NOMO-1 treated with DMSO at 0.1 percent for 48 hours (cell line): ENCODE measurements around the gene GTF3C1.
A peak's percentile ranks its signal among the peaks of the same experiment; 100 is the strongest.

Experiments
- DNase-seq: peaks from one replicate; lab custom pipeline; 2025; ENCODE audit not compliant: unreplicated experiment; lab: John Stamatoyannopoulos, UW

GTF3C1 gene

DNA sequence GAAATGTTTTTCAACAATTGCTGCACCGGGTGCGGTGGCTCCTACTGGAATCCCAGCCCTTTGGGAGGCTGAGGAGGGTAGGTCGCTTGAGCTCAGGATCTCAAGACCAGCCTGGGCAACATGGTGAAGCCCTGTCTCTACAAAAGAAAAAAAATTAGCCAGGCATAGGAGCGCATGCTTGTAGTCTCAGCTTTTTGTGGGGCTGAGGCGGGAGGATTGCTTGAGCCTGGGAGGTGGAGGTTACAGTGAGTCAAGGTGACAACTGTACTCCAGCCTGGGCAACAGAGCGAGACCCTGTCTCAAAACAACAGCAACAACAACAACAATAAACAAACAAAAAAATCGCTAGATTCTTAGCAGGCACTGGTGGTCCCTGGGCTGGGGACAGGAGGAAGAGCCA, 119.2 kb downstream of the GTF3C1 start:
- no peak for DNase-seq

DNA sequence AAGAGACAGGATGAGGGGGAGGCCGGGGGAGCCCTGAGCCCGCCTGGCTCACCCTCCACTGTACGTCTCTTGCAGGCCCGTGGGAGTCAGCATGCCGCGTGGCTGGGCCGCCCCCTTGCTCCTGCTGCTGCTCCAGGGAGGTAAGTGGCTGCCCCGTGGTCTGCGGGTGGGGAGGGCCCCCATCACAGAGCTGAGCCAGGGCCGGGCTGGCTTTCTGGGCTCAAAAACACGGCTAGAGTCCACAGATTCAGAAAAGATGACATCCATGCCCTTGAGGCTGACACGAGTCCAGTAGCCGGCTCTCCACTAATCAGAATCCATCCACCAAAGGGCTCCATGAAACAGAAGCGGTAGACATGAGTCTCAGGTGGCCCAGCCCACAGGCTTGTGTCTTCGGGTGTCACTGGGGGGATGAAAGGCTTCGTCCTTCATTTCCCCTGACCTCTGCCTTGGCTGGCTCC, 119.7 kb downstream of the GTF3C1 start:
- DNase-seq: no peak

DNA sequence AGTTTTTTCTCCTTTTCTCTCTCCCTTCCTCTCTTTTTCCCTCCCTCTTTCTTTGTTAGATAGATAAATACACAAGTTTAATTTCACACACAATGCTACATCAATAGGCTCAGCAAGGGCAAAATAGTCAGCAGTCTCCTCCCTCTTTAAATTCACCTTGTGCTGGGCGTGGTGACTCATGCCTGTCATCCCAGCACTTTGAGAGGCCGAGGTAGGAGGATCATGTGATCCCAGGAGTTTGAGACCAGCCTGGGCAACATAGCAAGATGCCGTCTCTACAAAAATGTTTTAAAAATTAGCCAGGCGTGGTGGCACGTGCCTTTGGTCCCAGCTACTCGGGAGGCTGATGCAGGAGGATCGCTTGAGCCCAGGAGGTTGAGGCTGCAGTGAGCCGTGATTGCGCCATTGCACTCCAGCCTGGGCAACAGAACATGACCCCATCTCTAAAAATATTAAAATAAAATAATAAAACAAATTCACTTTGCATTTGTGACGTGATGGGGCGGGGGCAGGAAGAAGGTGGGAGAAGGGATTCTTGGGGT, 120.3 kb downstream of the GTF3C1 start:
- no peak for DNase-seq

DNA sequence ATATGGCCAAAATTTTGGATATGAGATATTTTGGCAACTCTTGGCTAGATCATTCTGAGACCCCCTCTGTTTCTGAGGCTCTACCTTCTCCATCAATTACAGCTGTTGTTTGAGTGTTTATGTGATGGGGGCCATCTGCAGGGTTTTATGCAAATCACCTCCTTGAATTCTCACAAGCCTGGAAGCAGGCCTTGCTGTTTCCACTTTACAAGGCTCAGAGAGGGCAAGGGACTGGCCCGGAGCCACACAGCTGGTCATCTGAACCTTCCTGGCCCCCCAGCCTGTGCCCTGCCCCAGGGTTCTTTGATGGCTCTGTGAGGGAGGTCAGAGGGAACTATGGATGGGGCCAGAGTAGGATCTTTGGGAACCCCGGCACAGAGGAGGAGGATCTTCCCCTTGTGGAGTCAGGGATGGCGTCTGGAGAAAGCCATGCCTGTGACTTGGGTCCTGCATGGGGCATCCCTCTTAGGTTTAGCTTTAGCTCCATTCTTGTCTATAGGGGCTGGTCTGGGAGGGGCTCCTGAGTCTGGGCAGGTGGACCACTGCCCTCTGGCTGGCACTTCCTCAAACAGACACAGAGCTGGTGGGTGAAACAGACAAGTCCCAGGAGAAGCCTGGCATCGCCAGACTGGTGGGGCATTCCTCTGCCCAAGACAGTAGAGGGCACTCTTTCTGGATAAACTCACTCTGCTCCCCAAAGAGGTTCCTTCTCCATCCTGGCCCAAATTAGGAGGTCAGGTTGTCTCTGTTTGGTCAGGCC, 121.5 kb downstream of the GTF3C1 start:
- no peak for DNase-seq

DNA sequence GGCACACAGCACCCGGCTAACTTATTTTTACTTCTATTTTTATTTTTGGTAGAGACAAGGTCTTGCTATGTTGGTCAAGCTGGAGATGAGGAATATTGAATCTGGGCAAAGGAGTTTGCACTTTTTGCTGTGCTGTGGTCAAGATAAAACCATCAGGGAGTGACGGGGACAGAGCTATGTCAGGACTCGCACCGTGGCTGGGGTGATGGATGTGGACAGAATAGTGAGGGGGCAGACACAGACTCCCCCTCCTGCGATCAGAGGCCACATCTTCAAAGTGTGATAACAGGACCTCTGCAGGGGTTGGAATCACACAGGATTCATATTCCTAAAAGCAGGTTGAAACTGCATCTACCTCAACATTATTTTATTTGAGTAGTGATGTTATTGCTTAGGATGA, 122.2 kb downstream of the GTF3C1 start:
- DNase-seq: no peak

DNA sequence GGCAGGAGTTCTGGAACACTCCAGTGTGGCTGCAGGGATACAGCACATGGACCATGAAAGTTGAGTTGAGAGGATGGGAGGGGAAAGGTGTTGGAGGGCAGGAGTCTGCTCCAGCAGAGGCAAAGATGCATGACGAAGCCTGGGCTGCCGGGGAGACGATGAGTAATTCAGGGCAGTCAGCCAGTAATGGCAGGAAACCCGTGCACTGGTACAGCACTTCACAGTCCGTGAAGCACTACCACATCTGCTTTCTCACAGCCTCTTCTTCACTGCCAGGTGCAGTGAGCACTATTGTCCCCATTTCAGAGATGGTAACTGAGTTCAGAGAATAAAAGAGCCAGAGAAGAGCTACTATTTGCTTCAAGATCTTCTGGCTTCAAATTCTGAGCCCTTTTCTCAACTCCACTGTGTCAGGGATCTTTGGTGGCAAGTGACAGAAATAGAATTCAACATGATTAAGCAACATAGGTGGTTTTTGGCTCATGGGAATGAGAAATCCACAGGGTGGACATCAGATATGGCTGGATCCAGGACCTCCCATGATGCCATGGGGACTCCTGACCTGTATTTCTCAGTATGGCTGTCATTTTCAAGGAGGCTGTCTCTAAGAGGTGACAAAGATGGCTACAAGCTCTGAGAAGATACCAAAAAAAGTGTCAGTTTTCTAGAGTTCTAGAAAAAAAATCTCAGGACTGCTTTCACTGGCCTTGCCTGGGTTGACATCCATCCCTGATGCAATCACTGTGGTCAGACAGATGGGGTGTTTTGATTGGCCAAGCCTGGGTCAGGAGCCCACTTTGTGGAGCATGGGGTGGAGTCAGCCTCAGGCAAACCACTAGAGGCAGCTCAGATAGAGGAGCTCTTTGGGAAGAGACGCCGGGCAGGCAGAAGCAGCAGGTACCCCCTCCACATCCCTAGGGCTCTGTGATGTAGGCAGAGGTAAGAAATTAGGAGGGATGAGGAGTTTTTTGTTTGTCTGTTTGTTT, 123.0 kb downstream of the GTF3C1 start:
- peak; percentile 89 for DNase-seq

DNA sequence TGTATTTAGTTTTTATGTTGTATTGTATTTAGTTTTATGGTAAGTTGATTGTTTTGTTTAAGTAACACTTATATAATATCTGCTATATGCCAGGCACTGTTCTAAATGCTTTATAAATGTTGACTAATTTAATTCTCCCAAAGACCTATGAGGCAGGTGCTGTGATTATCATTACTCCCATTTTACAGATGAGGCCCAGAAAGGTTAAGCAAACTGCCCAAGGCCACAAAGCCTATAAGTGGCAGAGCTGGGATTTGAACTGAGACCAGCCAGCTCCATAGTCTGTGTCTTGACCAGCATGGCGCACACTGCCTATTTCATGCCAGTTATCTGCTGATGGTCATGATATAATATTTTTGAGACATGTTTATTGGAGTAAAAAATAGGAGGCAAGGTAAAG, 123.8 kb downstream of the GTF3C1 start:
- no peak for DNase-seq

DNA sequence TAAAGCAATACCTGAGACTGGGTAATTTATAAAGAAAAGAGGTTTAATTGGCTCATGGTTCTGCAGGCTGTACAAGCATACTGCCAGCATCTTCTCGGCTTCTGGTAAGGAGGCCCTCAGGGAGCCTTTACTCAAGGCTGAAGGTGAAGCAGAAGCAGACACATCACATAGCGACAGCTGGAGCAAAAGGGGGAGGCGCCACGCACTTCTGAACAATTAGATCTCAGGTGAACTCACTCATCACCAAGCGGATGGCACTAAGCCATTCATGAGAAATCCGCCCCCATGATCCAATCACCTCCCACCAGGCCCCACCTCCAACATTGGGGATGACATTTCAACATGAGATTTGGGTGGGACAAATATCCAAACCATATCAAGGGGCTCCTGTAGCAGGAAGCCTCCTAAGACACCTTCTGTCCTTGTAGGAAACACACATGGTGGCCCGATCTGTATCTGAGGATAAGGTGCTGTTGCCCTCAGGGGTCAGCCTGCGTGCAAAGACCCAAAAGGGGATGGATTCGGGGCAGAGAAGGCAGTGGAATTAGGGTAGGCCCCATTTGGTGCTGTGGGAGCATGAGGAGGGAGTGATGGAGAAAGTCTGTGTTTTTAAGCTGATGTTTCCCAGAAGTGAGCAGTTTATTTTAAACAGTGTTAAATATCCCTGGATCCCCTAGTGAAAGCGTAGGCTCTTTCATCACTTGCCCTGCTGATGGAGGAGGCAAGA, 124.8 kb downstream of the GTF3C1 start:
- no peak for DNase-seq

DNA sequence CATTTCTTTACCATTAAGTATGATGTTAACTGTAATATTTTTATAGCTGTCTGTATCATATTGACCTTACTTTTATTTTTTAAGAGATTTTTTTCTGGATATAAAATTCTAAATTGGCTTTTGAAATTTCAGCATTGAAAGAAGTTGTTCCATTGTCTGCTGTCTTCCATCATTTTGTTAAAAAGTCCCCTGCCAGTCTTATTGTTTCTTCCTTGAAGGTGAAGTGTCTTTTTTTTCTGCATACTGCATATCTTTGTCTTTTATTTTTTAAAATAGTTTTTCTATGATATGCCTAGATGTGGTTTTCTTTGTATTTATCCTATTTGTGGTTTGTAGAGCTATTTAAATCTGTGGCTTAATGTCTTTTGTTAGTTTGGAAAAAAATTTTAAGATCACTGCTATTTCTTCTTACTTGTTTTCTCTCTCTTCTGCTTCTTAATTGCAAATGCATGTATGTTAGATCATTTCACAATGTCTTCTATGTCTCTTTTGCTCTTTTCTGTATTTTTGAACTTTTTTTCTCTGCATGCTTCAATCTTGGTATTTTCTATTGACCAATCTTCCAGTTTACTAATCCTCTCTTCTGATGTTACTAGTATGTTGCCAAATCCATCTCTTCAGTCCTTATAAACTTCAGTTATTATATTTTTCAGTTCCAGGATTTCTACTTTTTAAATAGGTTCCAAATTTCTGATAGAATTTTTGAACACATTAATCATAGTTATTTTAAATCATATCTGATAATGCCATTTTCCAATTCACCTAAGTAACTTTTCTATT, 127.6 kb downstream of the GTF3C1 start:
- DNase-seq: peak; percentile 7

DNA sequence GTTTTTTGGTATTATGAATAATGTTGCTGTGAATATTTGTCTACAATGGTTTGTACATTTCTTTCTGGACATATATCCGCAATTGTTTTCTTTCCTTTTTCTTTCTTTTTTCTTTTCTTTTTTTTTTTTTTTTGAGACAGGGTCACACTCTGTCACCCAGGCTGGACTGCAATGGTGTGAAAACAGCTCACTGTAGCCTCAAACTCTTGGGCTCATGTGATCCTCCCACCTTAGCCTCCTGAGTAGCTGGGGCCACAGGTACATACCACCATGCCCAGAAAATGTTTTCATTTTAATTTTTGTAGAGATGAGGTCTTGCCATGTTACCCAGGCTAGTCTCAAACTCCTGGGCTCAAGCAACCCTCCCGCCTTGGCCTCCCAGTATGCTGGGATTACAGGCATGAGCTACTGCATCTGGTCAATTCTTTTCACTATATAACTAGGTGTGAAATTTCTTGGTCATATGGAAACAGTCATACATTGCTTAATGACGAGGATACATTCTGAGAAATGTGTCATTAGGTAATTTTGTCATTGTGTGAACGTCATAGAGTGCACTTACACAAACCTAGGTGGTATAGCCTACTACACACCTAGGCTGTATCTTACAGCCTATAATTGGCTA, 132.6 kb downstream of the GTF3C1 start:
- DNase-seq: no peak

DNA sequence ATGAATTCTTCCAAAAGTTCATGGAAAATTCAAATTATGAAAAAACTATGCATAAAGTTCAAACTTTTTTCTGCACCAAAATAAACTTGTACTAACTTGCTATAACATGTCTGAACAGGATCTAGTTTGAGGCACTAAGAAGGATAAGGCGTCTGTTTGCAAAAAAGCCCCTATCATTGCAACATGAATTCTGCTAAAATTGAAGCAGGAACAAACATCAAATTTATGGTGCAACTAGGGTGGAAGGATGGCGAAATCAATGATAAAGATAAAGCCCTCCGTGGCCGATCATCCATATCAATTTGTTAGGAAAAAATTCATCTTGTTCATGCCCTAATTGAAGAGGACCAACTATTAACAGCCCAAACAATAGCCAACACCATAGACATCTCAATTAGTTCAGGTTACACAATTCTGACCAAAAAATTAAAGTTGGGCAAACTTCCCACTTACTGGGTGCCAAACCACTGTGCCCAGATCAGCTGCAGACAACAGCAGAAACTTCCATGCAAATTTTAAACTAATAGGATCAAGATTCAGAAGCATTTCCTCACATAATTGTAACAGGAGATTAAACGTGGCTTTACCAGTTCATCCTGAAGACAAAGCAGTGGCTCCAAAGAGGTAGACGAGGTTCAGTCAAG, 134.8 kb downstream of the GTF3C1 start:
- peak; percentile 73 for DNase-seq

DNA sequence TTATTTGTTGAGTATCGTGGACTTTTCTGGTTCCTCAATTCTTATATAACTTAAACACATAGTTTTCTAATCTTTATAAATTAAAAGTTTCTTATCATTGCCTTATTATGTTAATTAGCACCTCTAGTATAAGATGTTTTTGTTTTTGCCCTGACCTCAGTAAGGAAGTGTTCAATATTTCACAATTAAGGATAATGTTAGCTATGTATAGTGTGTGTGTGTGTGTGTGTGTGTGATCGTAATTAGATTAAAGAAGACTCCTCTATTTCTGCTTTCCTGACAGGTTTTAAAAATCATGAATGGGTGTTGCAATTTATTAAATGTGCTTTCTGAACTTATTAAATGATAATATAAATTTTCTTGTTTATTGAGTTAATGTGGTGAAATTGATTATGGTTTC, 135.8 kb downstream of the GTF3C1 start:
- DNase-seq: no peak

DNA sequence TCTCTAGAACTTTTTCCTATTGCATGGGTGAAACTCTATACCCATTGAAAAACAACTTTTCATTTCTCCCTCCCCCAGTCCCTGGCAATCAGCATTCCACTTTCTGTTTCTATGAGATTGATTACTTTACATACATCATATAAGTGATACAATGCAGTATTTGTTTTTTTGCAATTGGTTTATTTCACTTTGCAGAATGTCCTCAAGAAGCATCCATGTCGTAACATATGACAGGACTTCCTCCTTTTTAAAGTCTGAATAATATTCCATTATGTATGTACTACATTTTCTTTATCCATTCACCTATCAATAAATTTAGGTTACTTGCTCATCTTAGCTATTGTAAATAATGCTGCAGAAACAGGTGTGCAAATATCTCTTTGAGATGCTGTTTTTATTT, 139.0 kb downstream of the GTF3C1 start:
- peak; percentile 36 for DNase-seq
